Measurements from ENCODE around the gene NME5.

DNA sequence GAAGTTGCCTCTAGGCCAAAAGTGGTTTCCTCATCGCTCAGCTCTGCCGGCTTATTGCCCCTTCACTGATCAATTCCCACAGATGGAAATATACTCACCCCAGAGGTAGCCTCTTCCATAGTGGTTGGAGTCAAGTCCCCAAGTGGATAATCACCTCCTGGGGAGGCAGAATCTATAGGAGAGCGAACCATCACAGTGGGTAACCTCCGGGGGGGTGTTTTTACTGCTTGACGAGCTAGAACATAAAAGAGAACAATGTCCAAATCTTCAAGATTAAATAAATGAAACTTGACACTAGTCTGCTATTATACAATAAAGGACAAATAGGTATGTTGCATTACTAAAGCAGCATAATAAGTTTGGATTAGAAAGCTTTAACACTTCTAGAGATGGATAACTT, 29.9 kb upstream of the NME5 start:
- TF ChIP-seq POLR2A (IDR thresholded peaks at IDR 0.05) = no peak
- TF ChIP-seq, protein P1, sequence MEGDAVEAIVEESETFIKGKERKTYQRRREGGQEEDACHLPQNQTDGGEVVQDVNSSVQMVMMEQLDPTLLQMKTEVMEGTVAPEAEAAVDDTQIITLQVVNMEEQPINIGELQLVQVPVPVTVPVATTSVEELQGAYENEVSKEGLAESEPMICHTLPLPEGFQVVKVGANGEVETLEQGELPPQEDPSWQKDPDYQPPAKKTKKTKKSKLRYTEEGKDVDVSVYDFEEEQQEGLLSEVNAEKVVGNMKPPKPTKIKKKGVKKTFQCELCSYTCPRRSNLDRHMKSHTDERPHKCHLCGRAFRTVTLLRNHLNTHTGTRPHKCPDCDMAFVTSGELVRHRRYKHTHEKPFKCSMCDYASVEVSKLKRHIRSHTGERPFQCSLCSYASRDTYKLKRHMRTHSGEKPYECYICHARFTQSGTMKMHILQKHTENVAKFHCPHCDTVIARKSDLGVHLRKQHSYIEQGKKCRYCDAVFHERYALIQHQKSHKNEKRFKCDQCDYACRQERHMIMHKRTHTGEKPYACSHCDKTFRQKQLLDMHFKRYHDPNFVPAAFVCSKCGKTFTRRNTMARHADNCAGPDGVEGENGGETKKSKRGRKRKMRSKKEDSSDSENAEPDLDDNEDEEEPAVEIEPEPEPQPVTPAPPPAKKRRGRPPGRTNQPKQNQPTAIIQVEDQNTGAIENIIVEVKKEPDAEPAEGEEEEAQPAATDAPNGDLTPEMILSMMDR (IDR thresholded peaks at IDR 0.05) = no peak
